GM19438 (cell line): ENCODE results near the gene ZNF587B.
"Not testable (repeated sequence)": the region's sequence is repeated elsewhere in the genome, so short reads cannot be mapped to it uniquely, and the experiment has no call there.

Source experiments
- ATAC-seq: cut with Tn5 transposase; IDR thresholded peaks from one replicate; pipeline ENCODE4 v1.9.1; 2021; ENCODE audit warnings: low read depth; ENCODE audit not compliant: unreplicated experiment

The ZNF587B gene

DNA sequence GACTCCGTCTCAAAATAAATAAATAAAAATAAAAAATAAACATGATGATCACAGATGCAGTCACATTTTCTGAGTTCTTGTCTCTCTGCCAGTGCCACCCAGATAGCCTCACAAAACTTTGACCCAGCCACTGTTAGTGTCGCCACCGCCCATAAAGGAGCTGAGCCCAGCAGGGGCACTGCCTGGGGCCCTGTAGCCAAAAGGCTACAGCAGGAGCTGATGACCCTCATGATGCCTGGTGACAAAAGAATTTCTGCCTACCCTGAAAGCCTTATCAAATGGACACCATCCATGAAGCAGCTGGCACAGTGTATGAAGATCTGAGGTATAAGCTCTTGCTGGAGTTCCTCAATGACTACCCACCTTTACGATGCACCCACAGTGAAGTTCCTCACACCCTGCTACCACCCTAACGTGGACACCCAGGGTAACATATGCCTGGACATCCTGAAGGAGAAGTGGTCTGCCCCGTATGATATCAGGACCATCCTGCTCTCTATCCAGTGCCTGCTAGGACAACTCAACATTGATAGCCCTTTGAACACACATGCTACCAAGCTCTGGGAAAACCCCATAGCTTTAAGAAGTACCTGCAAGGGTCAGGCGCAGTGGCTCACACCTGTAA, 37.9 kb downstream of the ZNF587B start:
- no peak for ATAC-seq

DNA sequence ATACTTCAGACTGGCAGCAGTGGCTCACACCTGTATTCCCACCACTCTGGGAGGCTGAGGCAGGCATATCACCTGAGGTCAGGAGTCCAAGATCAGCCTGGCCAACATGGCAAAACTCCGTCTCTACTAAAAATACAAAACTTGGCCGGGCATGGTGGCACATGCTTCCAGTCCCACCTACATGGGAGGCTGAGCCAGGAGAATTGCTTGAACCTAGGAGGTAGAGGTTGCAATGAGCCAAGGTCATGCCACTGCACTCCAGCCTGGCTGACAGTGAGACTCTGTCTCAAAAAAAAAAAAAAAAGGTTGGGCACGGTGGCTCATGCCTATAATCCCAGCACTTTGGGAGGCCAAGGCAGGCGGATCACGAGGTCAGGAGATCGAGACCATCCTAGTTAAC, 39.6 kb downstream of the ZNF587B start:
- not testable (repeated sequence) for ATAC-seq

GRCh38 chr19:57870225-57870624, 40.1 kb downstream of the ZNF587B start:
- ATAC-seq, result no peak

- no peak for ATAC-seq
These were observed 42.4 kb downstream of the ZNF587B start for GRCh38 chr19:57872450-57872849.

GRCh38 chr19:57873883-57874799, 44.0 kb downstream of the ZNF587B start:
- ATAC-seq, result not testable (repeated sequence)

GRCh38 chr19:57886046-57886445, 55.9 kb downstream of the ZNF587B start:
- ATAC-seq, result no peak

DNA sequence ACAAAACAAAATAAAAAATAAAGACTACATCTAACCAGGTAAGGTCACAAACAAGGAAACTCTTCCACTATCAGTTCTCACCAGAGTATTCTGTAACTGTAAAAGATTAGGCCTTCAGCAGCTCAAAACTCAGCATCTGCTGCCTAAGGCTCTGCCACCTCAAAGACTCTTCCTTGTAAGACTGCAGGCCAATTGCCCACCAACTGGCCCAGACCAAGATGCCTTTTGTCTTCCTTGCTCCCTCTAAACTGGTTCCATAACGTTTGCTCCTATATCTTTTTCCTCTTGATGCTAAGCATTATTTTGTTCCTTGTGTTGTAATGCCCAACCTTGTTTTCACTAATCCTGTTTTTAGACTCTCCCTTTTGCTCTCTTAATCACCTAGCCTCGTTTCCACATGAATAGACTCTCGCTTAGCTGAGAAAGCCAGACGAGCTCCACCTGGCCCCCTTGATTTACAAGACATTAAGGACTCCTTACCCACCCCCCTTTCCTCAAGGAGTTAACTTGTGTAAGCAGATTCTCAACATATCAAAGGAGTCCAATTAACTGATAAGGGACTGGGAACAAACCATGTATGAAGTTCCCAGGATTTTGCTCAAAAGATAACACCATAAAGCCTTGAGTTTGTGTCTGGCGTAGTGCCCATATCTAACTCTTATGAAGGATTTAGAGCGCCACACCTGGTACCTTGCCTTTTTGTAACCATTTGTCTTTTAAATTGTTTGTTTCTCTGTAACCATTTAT, 57.3 kb downstream of the ZNF587B start:
- ATAC-seq, result no peak

- ATAC-seq, result no peak
These were observed 58.0 kb downstream of the ZNF587B start for GRCh38 chr19:57888107-57888559.

GRCh38 chr19:57888560-57889231, 58.6 kb downstream of the ZNF587B start, which contains the start of gene ZNF814:
Gene ZNF814, minus strand, starts transcription at chr19:57889037. Its CDS starts 235 bp downstream, at chr19:57888802.
- ATAC-seq, result peak; percentile 75

GRCh38 chr19:57890706-57891105, 60.6 kb downstream of the ZNF587B start:
- ATAC-seq, result not testable (repeated sequence)
